ENCODE data around the gene SH3BP2.

The SH3BP2 gene

DNA sequence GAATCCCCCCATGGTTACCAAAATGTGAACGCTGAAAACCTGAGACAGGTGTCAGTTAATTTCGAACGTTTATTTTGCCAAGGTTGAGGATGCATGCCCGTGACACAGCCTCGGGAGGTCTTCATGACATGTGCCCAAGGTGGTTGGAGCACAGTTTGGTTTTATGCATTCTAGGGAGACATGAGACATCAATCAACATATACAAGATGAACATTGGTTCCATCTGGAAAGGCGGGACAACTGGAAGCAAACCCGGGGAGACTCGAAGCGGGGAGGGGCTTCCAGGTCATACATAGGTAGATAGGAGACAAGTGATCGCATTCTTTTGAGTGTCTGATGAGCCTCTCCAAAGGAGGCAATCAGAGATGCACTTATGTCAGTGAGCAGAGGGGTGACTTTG, 11.0 kb upstream of the SH3BP2 start:
- no peaks in the 10 kb centered on the region for H3K36me3 ChIP-seq (ENCODE audit: low read depth)
- H3K4me3 ChIP-seq (ENCODE audit: severe bottlenecking): no peak overlapping the region
- ATAC-seq (ENCODE audit: low read depth) (no peak), DNase-seq (ENCODE audit: low spot score) (peak; percentile 13)
- no peaks in the 10 kb centered on the region for H3K9me3 ChIP-seq (ENCODE audit: severe bottlenecking)
- no peak overlapping the region for H3K27ac ChIP-seq (ENCODE audit: poor library complexity, severe bottlenecking)
- H3K4me1 ChIP-seq (ENCODE audit: insufficient read depth, poor library complexity, severe bottlenecking): no peaks in the 10 kb centered on the region
- no peak for TF ChIP-seq CTCF (IDR thresholded peaks at IDR 0.05; ENCODE audit: poor library complexity, severe bottlenecking)
- H3K27me3 ChIP-seq (ENCODE audit: insufficient read depth, poor library complexity, severe bottlenecking): no peaks in the 10 kb centered on the region

DNA sequence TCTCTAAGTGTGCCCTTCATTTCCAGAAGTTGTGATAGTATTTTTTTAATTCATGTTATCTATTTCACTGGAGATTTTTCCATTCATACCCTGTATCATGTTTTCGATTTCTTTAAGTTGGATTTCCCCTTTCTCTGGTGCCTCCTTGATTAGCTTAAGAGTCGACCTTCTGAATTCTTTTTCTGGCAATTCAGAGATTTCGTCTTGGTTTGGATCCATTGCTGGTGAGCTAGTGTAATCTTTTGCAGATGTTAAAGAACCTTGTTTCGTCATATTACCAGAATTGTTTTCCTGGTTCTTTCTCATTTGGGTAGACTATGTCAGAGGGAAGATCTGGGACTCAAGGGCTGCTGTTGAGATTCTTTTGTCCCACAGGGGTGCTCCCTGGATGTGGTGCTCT, 9.1 kb upstream of the SH3BP2 start:
- Histone ChIP-seq H3K4me1 (ENCODE audit: insufficient read depth, poor library complexity, severe bottlenecking) (no peaks in the 10 kb centered on the region), H3K4me3 (ENCODE audit: severe bottlenecking) (no peak overlapping the region), H3K27ac (ENCODE audit: poor library complexity, severe bottlenecking) (no peak overlapping the region), H3K36me3 (ENCODE audit: low read depth) (no peaks in the 10 kb centered on the region), H3K9me3 (ENCODE audit: severe bottlenecking) (no peaks in the 10 kb centered on the region), H3K27me3 (ENCODE audit: insufficient read depth, poor library complexity, severe bottlenecking) (no peaks in the 10 kb centered on the region)
- ATAC-seq (ENCODE audit: low read depth) (no peak), DNase-seq (ENCODE audit: low spot score) (no peak)
- TF ChIP-seq CTCF (IDR thresholded peaks at IDR 0.05; ENCODE audit: poor library complexity, severe bottlenecking): no peak

DNA sequence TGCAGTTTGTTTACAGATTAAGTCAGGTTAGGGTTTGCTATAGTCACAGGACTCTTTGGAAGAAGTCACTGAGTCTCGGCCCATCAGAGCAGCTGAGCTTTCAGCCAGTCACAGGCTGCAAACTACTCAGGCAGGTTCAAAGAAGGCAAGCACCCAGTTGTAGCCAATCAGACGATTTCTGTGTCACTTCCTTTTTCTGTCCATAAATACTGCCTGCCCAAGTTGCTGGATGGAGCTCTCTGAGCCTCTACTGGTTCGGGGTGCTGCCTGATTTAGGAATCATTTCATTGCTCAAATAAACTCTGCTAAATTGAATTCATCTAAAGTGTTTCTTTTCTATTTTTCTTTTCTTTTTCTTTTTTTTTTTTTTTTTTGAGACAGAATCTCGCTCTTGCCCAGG, 7.3 kb upstream of the SH3BP2 start:
- Histone ChIP-seq H3K4me3 (ENCODE audit: severe bottlenecking) (no peak overlapping the region), H3K27ac (ENCODE audit: poor library complexity, severe bottlenecking) (no peak overlapping the region), H3K36me3 (ENCODE audit: low read depth) (no peaks in the 10 kb centered on the region), H3K27me3 (ENCODE audit: insufficient read depth, poor library complexity, severe bottlenecking) (no peaks in the 10 kb centered on the region), H3K4me1 (ENCODE audit: insufficient read depth, poor library complexity, severe bottlenecking) (no peaks in the 10 kb centered on the region), H3K9me3 (ENCODE audit: severe bottlenecking) (no peaks in the 10 kb centered on the region)
- DNase-seq (ENCODE audit: low spot score) (no peak), ATAC-seq (ENCODE audit: low read depth) (no peak)
- TF ChIP-seq CTCF (IDR thresholded peaks at IDR 0.05; ENCODE audit: poor library complexity, severe bottlenecking): no peak

DNA sequence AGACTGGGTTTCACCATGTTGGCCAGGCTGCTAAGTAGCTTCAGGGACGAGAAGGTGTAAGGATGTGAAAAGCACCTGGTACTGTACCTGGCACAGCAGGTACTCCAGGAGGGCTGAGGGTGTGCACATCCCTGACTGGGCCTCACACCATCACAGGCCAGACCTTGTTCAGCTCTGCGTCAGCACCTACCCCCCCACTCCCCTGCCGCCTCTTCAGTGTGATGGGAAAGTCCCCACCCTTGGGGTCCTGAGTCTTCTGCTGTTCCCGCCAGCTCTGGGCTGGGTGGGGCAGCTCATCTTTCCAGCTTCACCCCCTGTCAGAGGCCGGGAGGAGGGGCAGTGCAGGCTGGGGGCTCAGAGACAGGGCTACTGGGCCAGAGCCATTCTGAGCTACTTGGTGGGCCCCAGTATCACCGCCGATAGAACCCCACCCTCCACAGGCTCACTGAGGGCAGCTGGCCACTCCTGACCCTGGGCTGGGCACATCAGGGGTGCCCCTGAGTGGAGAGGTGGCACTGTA, 6.7 kb upstream of the SH3BP2 start:
- no peak for DNase-seq (ENCODE audit: low spot score)
- no peak for ATAC-seq (ENCODE audit: low read depth)

More for the DNA sequence above, 6.7 kb upstream of the SH3BP2 start:
- Histone ChIP-seq H3K27me3 (ENCODE audit: insufficient read depth, poor library complexity, severe bottlenecking) (no peaks in the 10 kb centered on the region), H3K9me3 (ENCODE audit: severe bottlenecking) (no peaks in the 10 kb centered on the region), H3K36me3 (ENCODE audit: low read depth) (no peaks in the 10 kb centered on the region), H3K4me1 (ENCODE audit: insufficient read depth, poor library complexity, severe bottlenecking) (no peaks in the 10 kb centered on the region), H3K27ac (ENCODE audit: poor library complexity, severe bottlenecking) (no peak overlapping the region), H3K4me3 (ENCODE audit: severe bottlenecking) (no peak overlapping the region)
- TF ChIP-seq CTCF (IDR thresholded peaks at IDR 0.05; ENCODE audit: poor library complexity, severe bottlenecking): no peak
